ENCODE measurements around the gene TNPO3. TPM values are rescaled to one million over a fixed set of nuclear protein-coding genes. Genes with fewer than 3 reads are reported as not detected.

The TNPO3 gene
- total RNA-seq, 2 donors from 2014 or later, result 62.0 to 81.4 TPM

- peak; percentile 28 to 37 for ATAC-seq (replicated peaks in 1 of 2)
- Mint-ChIP-seq H3K4me3 (peak overlapping the region in 1 of 2 donors; percentile 29), H3K9me3 (no peaks in the 10 kb centered on the region), H3K4me1 (ENCODE audit: low read depth) (peaks cover 57% of the 10 kb centered on the region), H3K27ac (no peak overlapping the region), H3K27me3 (ENCODE audit: low read depth) (no peaks in the 10 kb centered on the region), H3K36me3 (ENCODE audit: insufficient read depth in 2 of 2) (peaks cover 11 to 29% of the 10 kb centered on the region in 2 donors)
- peak in 1 of 2 donors; percentile 29 for DNase-seq
These were observed 95.6 kb downstream of the TNPO3 start for GRCh38 chr7:128959296-128959695.

GRCh38 chr7:128955981-128956380, 98.9 kb downstream of the TNPO3 start:
- ATAC-seq (replicated peaks in 1 of 2), result no peak
- H3K9me3 Mint-ChIP-seq, result no peaks in the 10 kb centered on the region
- no peak overlapping the region for H3K4me3 Mint-ChIP-seq
- peaks cover 32% of the 10 kb centered on the region for H3K4me1 Mint-ChIP-seq (ENCODE audit: low read depth)
- no peak for DNase-seq
- H3K27me3 Mint-ChIP-seq (ENCODE audit: low read depth), result no peaks in the 10 kb centered on the region
- no peak overlapping the region for H3K27ac Mint-ChIP-seq
- H3K36me3 Mint-ChIP-seq (ENCODE audit: insufficient read depth in 2 of 2), result peaks cover 6 to 23% of the 10 kb centered on the region in 2 donors

GRCh38 chr7:128954830-128955802, 99.8 kb downstream of the TNPO3 start:
- Mint-ChIP-seq H3K27me3 (ENCODE audit: low read depth) (no peaks in the 10 kb centered on the region), H3K36me3 (ENCODE audit: insufficient read depth in 2 of 2) (peaks cover 6 to 23% of the 10 kb centered on the region in 2 donors), H3K4me3 (no peak overlapping the region), H3K9me3 (no peaks in the 10 kb centered on the region), H3K27ac (peak overlapping the region; percentile 86), H3K4me1 (ENCODE audit: low read depth) (peaks cover 30% of the 10 kb centered on the region)
- ATAC-seq (replicated peaks in 1 of 2) (no peak), DNase-seq (no peak)

GRCh38 chr7:128954150-128954549, 100.8 kb downstream of the TNPO3 start:
- Mint-ChIP-seq H3K36me3 (ENCODE audit: insufficient read depth in 2 of 2) (peaks cover 6 to 15% of the 10 kb centered on the region in 2 donors), H3K9me3 (no peaks in the 10 kb centered on the region), H3K4me3 (no peak overlapping the region), H3K27ac (no peak overlapping the region), H3K4me1 (ENCODE audit: low read depth) (peaks cover 21% of the 10 kb centered on the region), H3K27me3 (ENCODE audit: low read depth) (no peaks in the 10 kb centered on the region)
- ATAC-seq (replicated peaks in 1 of 2) (peak; percentile 49 to 69), DNase-seq (no peak)

- Mint-ChIP-seq H3K9me3 (no peaks in the 10 kb centered on the region), H3K4me1 (ENCODE audit: low read depth) (peaks cover 16% of the 10 kb centered on the region), H3K27me3 (ENCODE audit: low read depth) (no peaks in the 10 kb centered on the region), H3K36me3 (ENCODE audit: insufficient read depth in 2 of 2) (peaks cover 5 to 12% of the 10 kb centered on the region in 2 donors), H3K4me3 (no peak overlapping the region), H3K27ac (no peak overlapping the region)
- DNase-seq (no peak), ATAC-seq (replicated peaks in 1 of 2) (no peak)
These were observed 103.6 kb downstream of the TNPO3 start for GRCh38 chr7:128951296-128951695.

GRCh38 chr7:128948976-128949760, 105.7 kb downstream of the TNPO3 start:
- no peak for DNase-seq
- no peaks in the 10 kb centered on the region for H3K9me3 Mint-ChIP-seq
- no peak overlapping the region for H3K4me3 Mint-ChIP-seq
- no peak overlapping the region for H3K27ac Mint-ChIP-seq
- H3K27me3 Mint-ChIP-seq (ENCODE audit: low read depth), result no peaks in the 10 kb centered on the region
- peaks cover 0 to 5% of the 10 kb centered on the region in 2 donors for H3K36me3 Mint-ChIP-seq (ENCODE audit: insufficient read depth in 2 of 2)
- no peak for ATAC-seq (replicated peaks in 1 of 2)
- peaks cover 3% of the 10 kb centered on the region for H3K4me1 Mint-ChIP-seq (ENCODE audit: low read depth)

GRCh38 chr7:128948312-128948973, 106.5 kb downstream of the TNPO3 start:
- H3K36me3 Mint-ChIP-seq (ENCODE audit: insufficient read depth in 2 of 2), result peaks cover 0 to 5% of the 10 kb centered on the region in 2 donors
- DNase-seq (no peak), ATAC-seq (replicated peaks in 1 of 2) (no peak)
- peak overlapping the region; percentile 81 for H3K27ac Mint-ChIP-seq
- H3K9me3 Mint-ChIP-seq, result no peaks in the 10 kb centered on the region
- no peaks in the 10 kb centered on the region for H3K27me3 Mint-ChIP-seq (ENCODE audit: low read depth)
- H3K4me1 Mint-ChIP-seq (ENCODE audit: low read depth), result no peaks in the 10 kb centered on the region
- H3K4me3 Mint-ChIP-seq, result no peak overlapping the region

- Mint-ChIP-seq H3K27me3 (ENCODE audit: low read depth) (no peaks in the 10 kb centered on the region), H3K4me3 (no peak overlapping the region), H3K9me3 (no peaks in the 10 kb centered on the region), H3K27ac (peak overlapping the region; percentile 81), H3K4me1 (ENCODE audit: low read depth) (no peaks in the 10 kb centered on the region), H3K36me3 (ENCODE audit: insufficient read depth in 2 of 2) (peaks cover 0 to 5% of the 10 kb centered on the region in 2 donors)
- ATAC-seq (replicated peaks in 1 of 2), result no peak
- no peak for DNase-seq
These were observed 107.1 kb downstream of the TNPO3 start for GRCh38 chr7:128947854-128948253.

GRCh38 chr7:128946936-128947830, 107.7 kb downstream of the TNPO3 start:
- Mint-ChIP-seq H3K36me3 (ENCODE audit: insufficient read depth in 2 of 2) (peaks cover 0 to 5% of the 10 kb centered on the region in 2 donors), H3K27ac (no peak overlapping the region)

GRCh38 chr7:128945668-128946366, 109.1 kb downstream of the TNPO3 start:
- H3K36me3 Mint-ChIP-seq (ENCODE audit: insufficient read depth in 2 of 2), result peaks cover 0 to 1% of the 10 kb centered on the region in 2 donors
- no peaks in the 10 kb centered on the region for H3K9me3 Mint-ChIP-seq
- H3K27me3 Mint-ChIP-seq (ENCODE audit: low read depth), result peaks cover 9% of the 10 kb centered on the region
- no peak for ATAC-seq (replicated peaks in 1 of 2)
- H3K4me1 Mint-ChIP-seq (ENCODE audit: low read depth), result peaks cover 7% of the 10 kb centered on the region
- no peak overlapping the region for H3K27ac Mint-ChIP-seq
- no peak overlapping the region for H3K4me3 Mint-ChIP-seq
- no peak for DNase-seq

More at GRCh38 chr7:128946936-128947830, 107.7 kb downstream of the TNPO3 start:
- Mint-ChIP-seq H3K9me3 (no peaks in the 10 kb centered on the region), H3K4me1 (ENCODE audit: low read depth) (no peaks in the 10 kb centered on the region), H3K4me3 (no peak overlapping the region), H3K27me3 (ENCODE audit: low read depth) (no peaks in the 10 kb centered on the region)
- ATAC-seq (replicated peaks in 1 of 2) (no peak), DNase-seq (peak in 1 of 2 donors; percentile 27)

- no peaks in the 10 kb centered on the region for H3K9me3 Mint-ChIP-seq
- DNase-seq (no peak), ATAC-seq (replicated peaks in 1 of 2) (no peak)
- no peak overlapping the region for H3K27ac Mint-ChIP-seq
- H3K36me3 Mint-ChIP-seq (ENCODE audit: insufficient read depth in 2 of 2), result peaks cover 0 to 1% of the 10 kb centered on the region in 2 donors
- H3K4me3 Mint-ChIP-seq, result no peak overlapping the region
- H3K27me3 Mint-ChIP-seq (ENCODE audit: low read depth), result peaks cover 9% of the 10 kb centered on the region
- H3K4me1 Mint-ChIP-seq (ENCODE audit: low read depth), result peaks cover 19% of the 10 kb centered on the region
These were observed 110.2 kb downstream of the TNPO3 start for GRCh38 chr7:128944487-128945236.

Measured in activated T-cell treated with anti-CD3 and anti-CD28 coated beads, Interleukin-2, amount 50 U/mL, for 72 hours (primary cell).